MM.1S (cell line): ENCODE data around the gene GPR82.

Source experiments
- EZH2phosphoT487 ChIP-seq: fragments of 300-600 bp; sonication (generic); IDR thresholded peaks from 2 replicates; pipeline ENCODE4 v1.6.1; 2018; ENCODE audit warnings: antibody characterized with exemption, low read length
- TF ChIP-seq, protein P1 (sequence below): fragments of 300-600 bp; sonication (generic); IDR thresholded peaks from 2 replicates; pipeline ENCODE4 v1.5.1; 2016; ENCODE audit warnings: antibody characterized with exemption, low read length, mixed read lengths

DNA sequence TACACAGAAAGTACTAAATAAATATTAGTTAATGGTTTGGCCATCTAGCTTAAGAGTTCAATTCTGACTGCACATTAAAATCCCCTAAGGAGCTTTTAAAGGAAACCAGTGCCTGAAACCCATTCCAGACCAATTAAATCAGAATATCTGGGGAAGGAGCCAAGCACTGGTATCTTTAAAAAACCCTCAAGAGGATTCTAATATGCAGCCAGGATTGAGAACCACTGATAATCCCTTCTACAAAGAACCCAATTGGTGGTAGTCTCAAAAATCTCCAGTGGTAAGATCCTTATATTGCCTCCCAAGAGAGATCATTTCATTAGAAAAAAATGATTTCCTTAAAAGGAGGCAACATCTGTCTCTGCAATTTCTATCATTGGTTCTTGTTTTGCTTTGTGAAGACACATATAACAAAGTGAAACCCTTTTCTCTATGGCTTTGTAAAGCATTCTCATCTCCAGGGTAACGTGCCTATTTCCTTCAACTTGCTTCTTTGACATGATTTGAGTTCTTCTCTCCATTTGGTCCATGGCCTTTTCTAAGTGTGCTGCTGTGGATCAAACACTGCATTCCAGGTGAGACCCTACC, 31.7 kb upstream of the GPR82 start:
- TF ChIP-seq, protein P1, sequence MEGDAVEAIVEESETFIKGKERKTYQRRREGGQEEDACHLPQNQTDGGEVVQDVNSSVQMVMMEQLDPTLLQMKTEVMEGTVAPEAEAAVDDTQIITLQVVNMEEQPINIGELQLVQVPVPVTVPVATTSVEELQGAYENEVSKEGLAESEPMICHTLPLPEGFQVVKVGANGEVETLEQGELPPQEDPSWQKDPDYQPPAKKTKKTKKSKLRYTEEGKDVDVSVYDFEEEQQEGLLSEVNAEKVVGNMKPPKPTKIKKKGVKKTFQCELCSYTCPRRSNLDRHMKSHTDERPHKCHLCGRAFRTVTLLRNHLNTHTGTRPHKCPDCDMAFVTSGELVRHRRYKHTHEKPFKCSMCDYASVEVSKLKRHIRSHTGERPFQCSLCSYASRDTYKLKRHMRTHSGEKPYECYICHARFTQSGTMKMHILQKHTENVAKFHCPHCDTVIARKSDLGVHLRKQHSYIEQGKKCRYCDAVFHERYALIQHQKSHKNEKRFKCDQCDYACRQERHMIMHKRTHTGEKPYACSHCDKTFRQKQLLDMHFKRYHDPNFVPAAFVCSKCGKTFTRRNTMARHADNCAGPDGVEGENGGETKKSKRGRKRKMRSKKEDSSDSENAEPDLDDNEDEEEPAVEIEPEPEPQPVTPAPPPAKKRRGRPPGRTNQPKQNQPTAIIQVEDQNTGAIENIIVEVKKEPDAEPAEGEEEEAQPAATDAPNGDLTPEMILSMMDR, result no peak
- no peak for TF ChIP-seq EZH2phosphoT487
